Measurements from ENCODE around the gene STRN4. TPM values are rescaled to one million over a fixed set of nuclear protein-coding genes. Genes with fewer than 3 reads are reported as not detected.

Gene STRN4
- total and polyA plus RNA-seq, 9 of the 15 experiments (the other 6 are each of a cell fraction or from before 2014, with no cell fraction given) = 0.62 to 83.7 (median 36.9) TPM

DNA sequence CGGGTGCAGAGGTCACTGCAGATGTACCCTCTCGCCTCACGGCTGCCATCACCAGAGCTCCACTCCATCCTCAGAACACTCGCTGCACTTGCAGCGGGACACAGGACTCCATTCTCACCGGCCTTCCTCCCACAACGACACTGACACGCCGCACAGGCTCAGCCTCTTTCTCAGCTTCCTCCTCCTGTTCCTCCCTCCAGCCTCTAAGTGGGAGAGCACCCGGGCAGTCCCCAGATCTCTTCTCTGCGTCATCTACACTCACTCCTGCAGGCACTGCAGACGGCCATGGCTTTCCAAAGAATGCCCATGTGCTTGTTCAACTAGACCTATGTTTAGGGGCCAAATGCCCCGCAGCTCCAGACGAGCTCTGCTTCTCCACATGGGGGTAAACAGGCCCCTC is 14.7 kb downstream of the STRN4 start (continued):
- no peak for TF ChIP-seq TAF15 (IDR thresholded peaks at IDR 0.05; ENCODE audit: low read depth, low read length)
- TF ChIP-seq RCOR1 (IDR thresholded peaks at IDR 0.05; ENCODE audit: borderline replicate concordance in 1 of 2, low read depth in 2 of 2, low read length in 2 of 2) = no peak
- TF ChIP-seq SMARCA4 (IDR thresholded peaks at IDR 0.05) = no peak
- no peak for TF ChIP-seq YBX1 (IDR thresholded peaks at IDR 0.05)
- TF ChIP-seq ZBTB40 (IDR thresholded peaks at IDR 0.05) = no peak
- TF ChIP-seq ZBTB40 (CRISPR knock-in tag; IDR thresholded peaks at IDR 0.05) = no peak
- TF ChIP-seq POLR2B (IDR thresholded peaks at IDR 0.05; ENCODE audit: low read depth, partially characterized antibody) = peak; percentile 16
- TF ChIP-seq ZNF165 (CRISPR knock-in tag; IDR thresholded peaks at IDR 0.05; ENCODE audit: borderline replicate concordance) = no peak
- no peak for TF ChIP-seq CTBP1 (IDR thresholded peaks at IDR 0.05; ENCODE audit: borderline replicate concordance)
- 0 out of 2 replicates have a peak, but pooled peaks have one; percentile 34 for TF ChIP-seq ZNF740 (CRISPR knock-in tag; IDR thresholded peaks at IDR 0.05)
- no peak for TF ChIP-seq ZNF740 (tag; IDR thresholded peaks at IDR 0.05)
- no peak for TF ChIP-seq CBX3 (IDR thresholded peaks at IDR 0.05; ENCODE audit: borderline replicate concordance in 1 of 2, low read length in 2 of 2)
